ENCODE results near the gene SCAANT1.

Gene SCAANT1

GRCh38 chr3:63933459-63933858, 21.3 kb upstream of the SCAANT1 start:
- DNase-seq: no peak

GRCh38 chr3:63932509-63933212, 20.5 kb upstream of the SCAANT1 start:
- no peak for DNase-seq

GRCh38 chr3:63931290-63931689, 19.1 kb upstream of the SCAANT1 start:
- DNase-seq: no peak

- no peak for DNase-seq
Observed at GRCh38 chr3:63927422-63928280, 15.5 kb upstream of the SCAANT1 start.

- DNase-seq: no peak
Observed at GRCh38 chr3:63926309-63926708, 14.1 kb upstream of the SCAANT1 start.

GRCh38 chr3:63922491-63923199, 10.5 kb upstream of the SCAANT1 start:
- DNase-seq: no peak

GRCh38 chr3:63921741-63922482, 9.7 kb upstream of the SCAANT1 start:
- no peak for DNase-seq

GRCh38 chr3:63920001-63920400, 7.8 kb upstream of the SCAANT1 start:
- DNase-seq: no peak

- DNase-seq: no peak
Observed at GRCh38 chr3:63918321-63918720, 6.1 kb upstream of the SCAANT1 start.

GRCh38 chr3:63914312-63914711, 2.1 kb upstream of the SCAANT1 start:
- no peak for DNase-seq

GRCh38 chr3:63912768-63913588, 795 bp upstream of the SCAANT1 start:
- peak; percentile 65 for DNase-seq

- peak; percentile 50 for DNase-seq
Observed at GRCh38 chr3:63911509-63911872, 692 bp downstream of the SCAANT1 start.

GRCh38 chr3:63910891-63911290, 1.3 kb downstream of the SCAANT1 start:
- DNase-seq: peak; percentile 53

GRCh38 chr3:63910001-63910400, 2.2 kb downstream of the SCAANT1 start:
- DNase-seq: no peak

- no peak for DNase-seq
Observed at GRCh38 chr3:63909431-63909830, 2.8 kb downstream of the SCAANT1 start.

- DNase-seq: no peak
Observed at GRCh38 chr3:63908776-63909175, 3.4 kb downstream of the SCAANT1 start.

GRCh38 chr3:63908081-63908736, 4.0 kb downstream of the SCAANT1 start:
- DNase-seq: no peak

- no peak for DNase-seq
Observed at GRCh38 chr3:63905731-63906620, 6.2 kb downstream of the SCAANT1 start.

- no peak for DNase-seq
Observed at GRCh38 chr3:63900459-63900858, 11.7 kb downstream of the SCAANT1 start.

- DNase-seq: no peak
Observed at GRCh38 chr3:63900010-63900409, 12.2 kb downstream of the SCAANT1 start.
